H1 (cell line): ENCODE data around the gene C1orf50. TPM values are rescaled to one million over a fixed set of nuclear protein-coding genes. Genes with fewer than 3 reads are reported as not detected.

ENCODE experiments used
- HDAC2 ChIP-seq, 2 experiments: fragments of 300-600 bp in 1 of 2; sonication (generic) in 1 of 2; IDR thresholded peaks; 2 replicates each; pipeline ENCODE4 v1.6.1; 2011 to 2012; ENCODE audit warnings: low read depth in 2 of 2, low read length in 2 of 2, mild to moderate bottlenecking in 2 of 2, moderate library complexity in 2 of 2, borderline replicate concordance in 1 of 2, inconsistent platforms in 1 of 2
- polyA plus RNA-seq, 7 experiments: library from polyadenylated mRNA; depleted of rRNA in 3 of 7; stranded (reverse) in 5 of 7; unstranded in 2 of 7; fragments of >200 nt in 5 of 7; fragments of 200-250 nt in 2 of 7; gene quantifications; 1 replicate in 5 of 7; 2 replicates in 1 of 7; 4 replicates in 1 of 7; pipeline versions ENCODE4 v1.2.1 to v1.2.3, GENCODE V29; 2011 to 2013; ENCODE audit warnings: missing spikeins in 2 of 7, mixed read lengths in 2 of 7
- total RNA-seq: library from RNA; stranded (reverse); fragmentation: NEBNext Ultra II Directional; extraction: Animal tissue kit (Norgen Biotek cat#: 25700); gene quantifications from 2 replicates; pipeline ENCODE4 v1.2.1, GENCODE V29; 2021

The C1orf50 gene
- total and polyA plus RNA-seq, 2 of the 8 experiments (the other 6 are each of a cell fraction or from before 2014, with no cell fraction given), result 3.2 to 7.1 TPM

DNA sequence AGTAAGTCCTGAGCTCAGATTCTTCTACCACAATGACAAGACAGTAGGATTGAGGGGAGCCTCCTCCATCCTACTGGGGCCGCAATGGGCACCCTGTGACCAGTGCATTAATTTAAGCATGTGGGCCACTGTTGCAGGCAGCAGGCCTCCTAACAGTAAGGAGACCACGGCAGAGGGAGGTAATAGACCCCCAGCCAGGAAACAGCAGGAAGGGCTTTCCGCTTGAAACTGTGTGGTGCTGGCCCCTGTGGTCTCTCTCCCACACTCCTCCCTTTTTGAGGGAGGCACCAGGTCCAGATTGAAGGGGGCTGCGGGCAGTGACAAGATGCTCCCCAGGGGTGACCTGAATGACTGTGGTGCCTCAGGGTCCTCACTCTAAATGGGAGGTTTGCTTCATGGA, 25.3 kb upstream of the C1orf50 start (continued):
- TF ChIP-seq HDAC2 (IDR thresholded peaks at IDR 0.05; ENCODE audit: borderline replicate concordance in 1 of 2, low read depth in 2 of 2, low read length in 2 of 2), result no peak
